ENCODE measurements around the gene CCL4.
A peak's percentile ranks its signal among the peaks of the same experiment; 100 is the strongest.
"Not testable (repeated sequence)": the region's sequence is repeated elsewhere in the genome, so short reads cannot be mapped to it uniquely, and the experiment has no call there.

CCL4 gene

GRCh38 chr17:36118477-36119353 lies 15.1 kb downstream of the CCL4 start:
- DNase-seq = no peak

GRCh38 chr17:36120221-36120620 lies 16.6 kb downstream of the CCL4 start:
- DNase-seq = no peak

- not testable (repeated sequence) for DNase-seq
Measured at GRCh38 chr17:36121099-36121498, 17.5 kb downstream of the CCL4 start.

DNA sequence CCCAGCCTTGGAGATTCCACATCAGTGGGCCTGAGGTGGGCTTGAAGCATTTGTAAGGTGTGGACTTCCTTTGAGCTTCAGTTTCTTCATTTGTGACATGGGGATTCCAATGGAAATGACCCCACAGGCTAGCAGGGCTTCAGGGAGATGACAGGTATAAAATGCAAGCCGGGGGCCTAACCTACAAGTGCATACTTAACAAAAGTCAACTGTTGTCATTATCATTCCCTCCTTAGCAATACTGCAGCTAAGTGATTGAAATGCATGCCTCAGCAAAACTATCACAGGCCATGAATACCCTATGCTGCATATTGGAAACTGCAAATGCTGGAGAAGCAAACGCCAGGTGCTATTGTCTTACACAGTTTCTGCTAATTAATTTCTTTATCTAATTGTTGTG lies 19.8 kb downstream of the CCL4 start:
- DNase-seq = no peak

- DNase-seq = no peak
Measured at GRCh38 chr17:36124879-36125824, 21.5 kb downstream of the CCL4 start.

- no peak for DNase-seq
Measured at GRCh38 chr17:36127199-36127893, 23.7 kb downstream of the CCL4 start.

DNA sequence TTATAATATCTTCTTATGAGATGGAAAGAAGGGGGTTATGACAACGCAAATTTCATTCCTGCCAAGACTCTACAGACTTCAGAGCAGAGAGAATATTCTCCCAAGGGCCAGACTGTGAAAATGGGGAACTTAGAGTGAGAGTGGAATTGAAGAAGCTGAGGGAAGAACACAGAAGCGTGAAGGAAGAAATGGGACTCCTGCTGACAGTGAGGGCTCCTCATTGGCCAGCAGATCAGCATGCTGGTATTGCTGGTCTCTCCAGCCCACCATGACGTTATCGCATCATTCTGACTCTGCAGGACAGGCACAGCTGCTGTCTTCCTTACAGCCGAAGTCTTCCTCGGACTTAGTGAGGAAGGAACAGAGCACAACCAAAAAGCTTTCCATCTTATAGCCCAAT lies 24.3 kb downstream of the CCL4 start:
- no peak for DNase-seq

GRCh38 chr17:36128411-36128978 lies 24.9 kb downstream of the CCL4 start:
- DNase-seq = no peak

DNA sequence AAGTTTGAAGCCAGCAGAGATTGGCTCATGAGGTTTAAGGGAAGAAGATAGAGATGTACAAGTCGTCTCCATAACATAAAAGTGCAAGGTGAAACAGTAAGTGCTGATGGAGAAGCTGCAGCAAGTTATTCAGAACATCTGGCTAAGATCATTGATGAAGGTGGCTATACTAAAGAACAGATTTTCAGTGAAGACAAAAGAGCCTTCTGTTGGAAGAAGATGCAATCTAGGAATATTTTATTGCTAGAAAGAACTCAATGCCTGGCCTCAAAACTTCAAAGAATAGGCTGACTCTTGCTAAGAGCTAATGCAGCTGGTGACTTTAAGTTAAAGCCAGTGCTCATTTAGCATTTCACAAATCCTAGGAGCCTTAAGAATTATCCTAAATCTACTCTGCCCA lies 26.0 kb downstream of the CCL4 start:
- DNase-seq = no peak

- DNase-seq = no peak
Measured at GRCh38 chr17:36130346-36130745, 26.7 kb downstream of the CCL4 start.

DNA sequence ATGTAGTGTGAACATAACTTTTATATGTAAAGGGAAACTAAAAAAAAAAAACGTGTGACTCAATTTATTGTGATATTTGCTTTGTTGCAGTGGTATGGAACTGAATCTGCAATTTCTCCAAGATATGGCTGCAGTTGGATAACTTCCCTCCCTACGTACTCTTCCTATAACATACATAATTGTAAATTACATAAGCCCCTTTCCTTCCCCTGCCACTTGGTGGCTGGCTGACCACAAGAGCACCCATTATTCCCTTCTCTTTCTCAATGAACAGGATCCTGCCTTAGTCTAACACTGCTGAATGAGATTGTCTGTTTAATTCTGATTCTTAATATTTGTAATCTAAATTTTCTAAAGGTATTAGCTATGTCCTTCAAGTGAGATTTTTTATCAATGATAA lies 27.8 kb downstream of the CCL4 start:
- DNase-seq = no peak

DNA sequence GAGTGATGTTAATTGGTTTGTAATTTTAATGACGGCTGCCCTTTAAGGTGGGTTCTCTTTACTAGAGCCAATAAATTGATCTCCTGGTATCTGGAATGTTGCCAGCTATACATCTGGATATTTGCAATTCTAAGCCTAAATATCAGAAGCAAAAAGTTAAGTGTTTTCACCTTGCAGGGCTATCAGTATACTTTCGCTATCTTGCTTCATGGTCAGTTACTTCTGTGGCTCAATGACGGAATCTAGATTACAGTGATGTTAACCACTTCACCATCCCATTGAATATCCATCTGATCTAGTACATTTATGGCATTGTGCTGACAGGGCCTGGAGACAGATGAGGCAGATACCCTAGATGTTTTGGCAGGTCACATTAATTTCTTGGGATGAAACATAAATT lies 28.3 kb downstream of the CCL4 start:
- DNase-seq = no peak

DNA sequence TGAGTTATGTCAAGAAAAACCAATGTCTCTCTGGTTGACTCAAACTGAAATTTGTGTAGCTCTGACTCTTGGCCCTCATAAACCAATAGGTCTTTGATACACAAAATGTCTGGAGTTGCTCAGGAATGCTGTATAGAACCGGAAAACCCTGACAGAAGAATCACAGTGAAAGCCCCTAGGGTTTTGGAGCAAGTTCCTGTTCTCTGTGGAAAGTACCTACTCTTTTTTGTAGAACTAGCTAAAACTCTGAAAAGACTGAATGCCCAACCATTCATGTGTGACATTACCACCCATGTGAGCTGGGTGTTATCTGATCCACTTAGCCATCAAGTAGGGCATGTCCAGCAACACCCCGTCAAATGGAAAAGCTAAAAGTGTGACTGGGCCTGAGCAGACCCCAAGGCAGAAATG lies 28.8 kb downstream of the CCL4 start:
- DNase-seq = no peak

DNA sequence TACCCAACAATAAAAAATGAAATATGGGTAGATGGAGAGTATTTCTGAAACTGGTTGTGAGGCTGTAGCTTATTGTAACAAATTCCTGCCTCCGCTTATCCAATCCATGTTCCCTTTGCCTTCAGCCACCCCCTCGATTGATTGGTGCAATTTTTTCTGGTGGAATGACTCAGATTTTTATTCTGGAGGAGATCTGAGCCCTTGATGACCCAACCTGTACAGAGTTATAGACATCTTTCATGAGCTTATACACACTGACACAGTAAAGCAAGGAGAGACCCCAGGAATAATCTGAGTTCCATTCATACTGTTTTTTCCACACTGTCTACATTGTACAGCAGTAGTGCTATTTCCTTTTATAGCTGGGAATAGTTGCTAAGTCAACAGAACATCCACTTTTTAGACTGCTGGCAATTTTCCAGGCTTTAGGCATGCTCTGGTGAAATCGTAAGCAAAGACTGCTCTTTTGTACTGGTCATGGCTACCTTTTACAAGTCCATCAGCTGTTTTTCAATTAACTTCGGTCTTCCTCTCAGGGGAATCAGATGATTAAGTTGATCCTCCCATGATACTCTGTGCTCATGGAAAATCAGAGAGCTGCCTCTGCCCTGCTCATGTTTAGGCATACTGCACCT lies 30.1 kb downstream of the CCL4 start:
- peak; percentile 17 for DNase-seq

DNA sequence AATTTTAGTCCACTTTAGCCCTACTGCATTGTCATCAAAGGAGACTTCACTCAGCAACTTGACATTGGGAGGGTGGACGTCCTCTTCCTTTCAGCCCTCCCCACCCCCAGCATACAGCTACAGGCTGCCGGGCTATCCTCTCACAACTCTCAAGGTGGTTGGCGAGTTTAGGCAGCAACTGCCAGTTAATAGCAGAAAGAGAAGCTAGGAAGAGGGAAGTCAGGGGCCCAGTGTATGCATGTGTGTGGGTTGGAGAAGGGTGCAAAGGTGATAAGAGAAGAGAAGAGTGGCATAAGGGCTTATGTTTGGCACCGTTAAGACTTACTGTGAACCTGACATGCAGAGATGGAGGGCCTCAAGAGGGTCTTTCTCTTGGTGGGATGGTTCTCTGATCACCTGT lies 31.8 kb downstream of the CCL4 start:
- no peak for DNase-seq

- no peak for DNase-seq
Measured at GRCh38 chr17:36136036-36136435, 32.4 kb downstream of the CCL4 start.

GRCh38 chr17:36136439-36136838 lies 32.8 kb downstream of the CCL4 start:
- DNase-seq = no peak

DNA sequence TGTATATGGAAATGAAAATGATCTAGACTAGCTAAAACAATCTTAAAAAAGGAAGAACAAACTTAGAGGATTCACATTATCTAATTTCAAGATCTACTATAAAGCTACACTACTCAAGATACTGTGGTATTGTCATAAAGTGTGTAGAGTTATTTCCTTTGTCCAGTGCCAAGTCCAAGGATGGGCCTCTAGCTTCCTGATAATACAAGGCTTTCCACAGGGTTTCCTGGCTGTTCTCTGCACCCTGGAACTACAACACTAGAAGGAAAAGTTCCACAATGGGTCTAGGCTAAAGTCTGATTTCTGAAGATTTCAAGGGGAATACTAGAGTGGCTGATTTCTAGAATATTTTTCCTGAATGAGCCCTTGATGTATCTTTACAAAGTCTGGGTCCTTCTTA lies 38.6 kb downstream of the CCL4 start:
- no peak for DNase-seq

DNA sequence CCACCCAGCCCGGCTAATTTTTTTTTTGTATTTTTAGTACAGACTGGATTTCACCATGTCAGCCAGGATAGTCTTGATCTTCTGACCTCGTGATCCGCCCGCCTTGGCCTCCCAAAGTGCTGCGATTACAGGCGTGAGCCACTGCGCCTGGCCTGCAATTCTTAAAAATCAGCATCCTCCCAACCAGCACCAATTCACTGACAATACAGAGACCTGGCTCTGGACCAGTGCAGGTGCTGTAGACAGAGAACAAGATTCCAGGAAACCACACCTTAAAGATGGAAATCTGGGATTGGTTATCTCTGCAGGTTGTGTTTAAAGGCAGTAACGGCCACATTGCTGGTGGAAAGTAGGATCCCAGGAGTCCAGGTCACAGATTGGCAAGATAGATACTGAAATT lies 39.2 kb downstream of the CCL4 start:
- DNase-seq = no peak

DNA sequence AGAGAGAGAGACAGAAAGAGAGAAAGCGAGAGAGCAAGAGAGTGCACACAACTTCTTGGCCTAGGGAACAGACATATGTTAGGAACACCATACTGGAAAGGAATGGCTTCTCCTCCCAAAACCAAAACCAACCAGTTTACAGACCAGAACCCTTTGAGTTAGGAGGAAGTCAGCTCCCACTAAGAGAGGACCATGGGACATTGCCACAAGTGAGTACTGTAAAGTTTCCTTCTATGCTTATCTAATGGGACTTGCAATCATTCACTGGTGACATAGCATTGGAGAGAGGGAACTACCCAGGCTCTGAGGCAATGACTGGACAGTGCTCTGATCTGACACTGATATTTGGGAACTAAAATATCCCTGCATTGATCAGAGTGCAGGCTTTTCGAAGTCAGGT lies 40.4 kb downstream of the CCL4 start:
- DNase-seq = no peak

- no peak for DNase-seq
Measured at GRCh38 chr17:36144981-36145729, 41.5 kb downstream of the CCL4 start.

DNA sequence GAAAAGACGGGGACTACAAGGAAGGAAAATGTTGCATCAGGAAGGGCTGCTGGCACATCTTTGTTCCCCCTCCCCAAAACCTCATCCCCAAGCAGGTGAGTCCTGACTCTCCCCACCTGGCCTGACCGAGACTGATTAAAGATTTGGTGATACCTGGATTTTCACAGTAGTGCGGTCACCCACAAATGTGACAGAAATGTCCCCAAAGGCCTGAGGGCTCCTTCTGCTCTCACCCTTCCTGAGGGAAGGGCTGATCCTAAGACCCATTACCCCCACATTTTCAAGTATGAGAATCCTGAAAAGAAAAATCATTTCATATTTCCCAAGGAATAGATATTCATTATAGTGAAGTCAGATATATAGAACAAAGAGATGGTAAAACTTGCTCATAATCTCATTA lies 44.0 kb downstream of the CCL4 start:
- no peak for DNase-seq
